ENCODE measurements around the gene TNIK. TPM values are rescaled to one million over a fixed set of nuclear protein-coding genes. Genes with fewer than 3 reads are reported as not detected.

TNIK gene
- total and polyA plus RNA-seq, 2 of the 13 experiments (the other 11 are each of a cell fraction or from before 2014, with no cell fraction given) = 0.15 to 0.22 TPM

DNA sequence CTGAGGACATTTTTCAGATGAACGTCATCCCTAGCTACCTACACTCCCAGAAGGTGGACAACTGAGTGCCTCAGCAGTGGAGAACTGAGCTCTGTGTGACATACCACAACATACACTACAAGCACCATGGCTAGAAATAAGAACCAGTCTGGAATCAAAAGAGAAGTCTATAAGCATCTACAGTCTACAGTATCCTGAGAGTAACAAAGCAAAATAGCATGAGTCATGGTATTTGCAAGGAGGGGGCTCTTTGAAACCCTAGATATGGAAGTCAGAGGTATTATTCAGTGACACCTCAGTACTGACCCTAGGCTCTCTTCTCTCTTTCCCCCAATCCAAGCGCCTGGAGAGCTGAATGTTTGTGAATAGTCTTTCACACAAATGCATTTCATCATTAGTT lies 87.5 kb downstream of the TNIK start:
- 27% methylated on average over 2 of the region's 2 CpGs for WGBS (ENCODE audit: low lambda C conversion rate)
- H4K20me1 ChIP-seq (ENCODE audit: insufficient read depth, low read length) = no peaks in the 10 kb centered on the region
- BruUV-seq (replicated peaks) = no TSS peak
- H3K4me2 ChIP-seq (ENCODE audit: low read depth, low read length) = no peak overlapping the region
- FAIRE-seq (no peak), DNase-seq (ENCODE audit: low spot score) (no peak), ATAC-seq (no peak)
- H3K27me3 ChIP-seq (ENCODE audit: control insufficient read depth in 1 of 2, insufficient read depth in 2 of 2, low read length in 2 of 2) = no peaks in the 10 kb centered on the region; a peak in 1 of 5 replicates
- ChIA-PET POLR2A (no interaction called here), CTCF (ENCODE audit: low intra/inter-chr PET ratio, low total read pairs) (no interaction called here)
- intact Hi-C loops (cut with micrococcal nuclease; ENCODE audit: unreplicated experiment) = no loop called here
- TF ChIP-seq, protein P1, sequence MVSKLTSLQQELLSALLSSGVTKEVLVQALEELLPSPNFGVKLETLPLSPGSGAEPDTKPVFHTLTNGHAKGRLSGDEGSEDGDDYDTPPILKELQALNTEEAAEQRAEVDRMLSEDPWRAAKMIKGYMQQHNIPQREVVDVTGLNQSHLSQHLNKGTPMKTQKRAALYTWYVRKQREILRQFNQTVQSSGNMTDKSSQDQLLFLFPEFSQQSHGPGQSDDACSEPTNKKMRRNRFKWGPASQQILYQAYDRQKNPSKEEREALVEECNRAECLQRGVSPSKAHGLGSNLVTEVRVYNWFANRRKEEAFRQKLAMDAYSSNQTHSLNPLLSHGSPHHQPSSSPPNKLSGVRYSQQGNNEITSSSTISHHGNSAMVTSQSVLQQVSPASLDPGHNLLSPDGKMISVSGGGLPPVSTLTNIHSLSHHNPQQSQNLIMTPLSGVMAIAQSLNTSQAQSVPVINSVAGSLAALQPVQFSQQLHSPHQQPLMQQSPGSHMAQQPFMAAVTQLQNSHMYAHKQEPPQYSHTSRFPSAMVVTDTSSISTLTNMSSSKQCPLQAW (CRISPR knock-in tag; IDR thresholded peaks at IDR 0.05) = no peak
- TF ChIP-seq MAFK (conservative IDR thresholded peaks at IDR 0.05 in 1 of 2, IDR thresholded peaks at IDR 0.05 in 1 of 2; ENCODE audit: low read length in 2 of 2) = 0 out of 4 replicates have a peak, but pooled peaks of 1 of the 2 experiments have one; percentile 1
- H2AFZ ChIP-seq (ENCODE audit: low read length) = no peak overlapping the region
- no peak overlapping the region for H3K9ac ChIP-seq (ENCODE audit: insufficient read depth, low read depth, low read length)
- in situ Hi-C loops (cut with HindIII; ENCODE audit: extremely low pct_ligation_motif_present, low pct_unique_long_range_greater_than_20kb) = no loop called here
- H3K4me1 ChIP-seq (ENCODE audit: insufficient read depth, low read length) = no peaks in the 10 kb centered on the region
- H3K36me3 ChIP-seq (replicated peaks in 1 of 2; ENCODE audit: control insufficient read depth in 1 of 2, insufficient read depth in 2 of 2, low read length in 2 of 2) = no peaks in the 10 kb centered on the region
- H3K9me3 ChIP-seq (ENCODE audit: low read length) = no peaks in the 10 kb centered on the region
- H3K27ac ChIP-seq (ENCODE audit: extremely low read length, insufficient read depth, low read length) = no peak overlapping the region
- H3K4me3 ChIP-seq (replicated peaks in 1 of 3; ENCODE audit: insufficient read depth in 1 of 3, low read depth in 2 of 3, low read length in 3 of 3) = no peak overlapping the region
- H3K79me2 ChIP-seq (ENCODE audit: insufficient read depth, low read length) = no peaks in the 10 kb centered on the region

GRCh38 chr3:171371354-171371753 lies 88.9 kb downstream of the TNIK start:
- FAIRE-seq (no peak), ATAC-seq (no peak), DNase-seq (ENCODE audit: low spot score) (no peak)
- Histone ChIP-seq H3K36me3 (replicated peaks in 1 of 2; ENCODE audit: control insufficient read depth in 1 of 2, insufficient read depth in 2 of 2, low read length in 2 of 2) (no peaks in the 10 kb centered on the region), H3K9ac (ENCODE audit: insufficient read depth, low read depth, low read length) (no peak overlapping the region), H3K79me2 (ENCODE audit: insufficient read depth, low read length) (no peaks in the 10 kb centered on the region), H2AFZ (ENCODE audit: low read length) (no peak overlapping the region), H3K27ac (ENCODE audit: extremely low read length, insufficient read depth, low read length) (no peak overlapping the region), H3K4me2 (ENCODE audit: low read depth, low read length) (no peak overlapping the region), H3K27me3 (ENCODE audit: control insufficient read depth in 1 of 2, insufficient read depth in 2 of 2, low read length in 2 of 2) (no peaks in the 10 kb centered on the region), H3K4me1 (ENCODE audit: insufficient read depth, low read length) (no peaks in the 10 kb centered on the region), H4K20me1 (ENCODE audit: insufficient read depth, low read length) (no peaks in the 10 kb centered on the region), H3K4me3 (replicated peaks in 1 of 3; ENCODE audit: insufficient read depth in 1 of 3, low read depth in 2 of 3, low read length in 3 of 3) (no peak overlapping the region), H3K9me3 (ENCODE audit: low read length) (no peaks in the 10 kb centered on the region)
- BruUV-seq (replicated peaks) = no TSS peak
- intact Hi-C loops (cut with micrococcal nuclease; ENCODE audit: unreplicated experiment) (no loop called here), in situ Hi-C loops (cut with HindIII; ENCODE audit: extremely low pct_ligation_motif_present, low pct_unique_long_range_greater_than_20kb) (no loop called here)
- 24% methylated on average over 3 of the region's 3 CpGs for WGBS (ENCODE audit: low lambda C conversion rate)
- ChIA-PET CTCF (ENCODE audit: low intra/inter-chr PET ratio, low total read pairs) (no interaction called here), POLR2A (no interaction called here)
- TF ChIP-seq ZNF790 (CRISPR knock-in tag; IDR thresholded peaks at IDR 0.05; ENCODE audit: borderline replicate concordance) = no peak
- TF ChIP-seq, protein P2, sequence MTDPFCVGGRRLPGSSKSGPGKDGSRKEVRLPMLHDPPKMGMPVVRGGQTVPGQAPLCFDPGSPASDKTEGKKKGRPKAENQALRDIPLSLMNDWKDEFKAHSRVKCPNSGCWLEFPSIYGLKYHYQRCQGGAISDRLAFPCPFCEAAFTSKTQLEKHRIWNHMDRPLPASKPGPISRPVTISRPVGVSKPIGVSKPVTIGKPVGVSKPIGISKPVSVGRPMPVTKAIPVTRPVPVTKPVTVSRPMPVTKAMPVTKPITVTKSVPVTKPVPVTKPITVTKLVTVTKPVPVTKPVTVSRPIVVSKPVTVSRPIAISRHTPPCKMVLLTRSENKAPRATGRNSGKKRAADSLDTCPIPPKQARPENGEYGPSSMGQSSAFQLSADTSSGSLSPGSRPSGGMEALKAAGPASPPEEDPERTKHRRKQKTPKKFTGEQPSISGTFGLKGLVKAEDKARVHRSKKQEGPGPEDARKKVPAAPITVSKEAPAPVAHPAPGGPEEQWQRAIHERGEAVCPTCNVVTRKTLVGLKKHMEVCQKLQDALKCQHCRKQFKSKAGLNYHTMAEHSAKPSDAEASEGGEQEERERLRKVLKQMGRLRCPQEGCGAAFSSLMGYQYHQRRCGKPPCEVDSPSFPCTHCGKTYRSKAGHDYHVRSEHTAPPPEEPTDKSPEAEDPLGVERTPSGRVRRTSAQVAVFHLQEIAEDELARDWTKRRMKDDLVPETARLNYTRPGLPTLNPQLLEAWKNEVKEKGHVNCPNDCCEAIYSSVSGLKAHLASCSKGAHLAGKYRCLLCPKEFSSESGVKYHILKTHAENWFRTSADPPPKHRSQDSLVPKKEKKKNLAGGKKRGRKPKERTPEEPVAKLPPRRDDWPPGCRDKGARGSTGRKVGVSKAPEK (CRISPR knock-in tag; IDR thresholded peaks at IDR 0.05; ENCODE audit: borderline replicate concordance) = no peak

Data from HepG2 (cell line).